Loucy (cell line): ENCODE data around the gene CAAP1.
A peak's percentile ranks its signal among the peaks of the same experiment; 100 is the strongest.
"Not testable (repeated sequence)": the region's sequence is repeated elsewhere in the genome, so short reads cannot be mapped to it uniquely, and the experiment has no call there.

Experiments used
- H2AFZ ChIP-seq: fragments of 200-600 bp; sonication (generic); 2 replicates; pipeline ENCODE4 v1.6.0; 2016; ENCODE audit warnings: antibody characterized with exemption, mild to moderate bottlenecking, low read length, moderate library complexity
- H3F3A ChIP-seq: fragments of 200-600 bp; 2 replicates; pipeline ENCODE4 v1.6.0; 2016; ENCODE audit warnings: antibody characterized with exemption, low read depth, mild to moderate bottlenecking
- H3K27me3 ChIP-seq: fragments of 200-600 bp; sonication (generic); 2 replicates; pipeline ENCODE4 v1.6.1; 2014; ENCODE audit warnings: low read length, mild to moderate bottlenecking; ENCODE audit not compliant: insufficient read depth, poor library complexity, severe bottlenecking
- H3K36me3 ChIP-seq: fragments of 200-600 bp; sonication (generic); 2 replicates; pipeline ENCODE4 v1.6.1; 2016; ENCODE audit warnings: low read length; ENCODE audit not compliant: insufficient read depth
- H3K4me1 ChIP-seq: fragments of 200-600 bp; sonication (generic); 2 replicates; pipeline ENCODE4 v1.5.1; 2014; ENCODE audit warnings: low read length, mild to moderate bottlenecking; ENCODE audit not compliant: insufficient read depth, poor library complexity, severe bottlenecking
- H3K4me2 ChIP-seq: fragments of 200-600 bp; sonication (generic); 2 replicates; pipeline ENCODE4 v1.6.0; 2014; ENCODE audit warnings: antibody characterized with exemption, low read length, low read depth, mild to moderate bottlenecking; ENCODE audit not compliant: poor library complexity, severe bottlenecking
- H3K4me3 ChIP-seq: fragments of 200-600 bp; sonication (generic); 2 replicates; pipeline ENCODE4 v1.5.1; 2014; ENCODE audit warnings: low read length, mild to moderate bottlenecking, mixed read lengths; ENCODE audit not compliant: poor library complexity, severe bottlenecking
- H3K79me2 ChIP-seq: fragments of 200-600 bp; sonication (generic); 2 replicates; pipeline ENCODE4 v1.6.1; 2014; ENCODE audit warnings: low read length; ENCODE audit not compliant: insufficient read depth
- H3K9ac ChIP-seq: fragments of 200-600 bp; sonication (generic); 2 replicates; pipeline ENCODE4 v1.6.0; 2014; ENCODE audit warnings: mild to moderate bottlenecking, low read depth, low read length, moderate library complexity; ENCODE audit not compliant: poor library complexity, severe bottlenecking
- H3K9me2 ChIP-seq: fragments of 200-600 bp; sonication (generic); replicated peaks from 2 replicates; pipeline ENCODE4 v1.6.1; 2016; ENCODE audit warnings: low read depth, low read length, mixed read lengths
- H3K9me3 ChIP-seq: fragments of 200-600 bp; sonication (generic); 2 replicates; pipeline ENCODE4 v1.6.1; 2014; ENCODE audit warnings: mild to moderate bottlenecking, antibody characterized with exemption, low read length, low read depth; ENCODE audit not compliant: insufficient read depth
- H4K20me1 ChIP-seq: fragments of 200-600 bp; sonication (generic); 2 replicates; pipeline ENCODE4 v1.6.0; 2014; ENCODE audit warnings: antibody characterized with exemption, low read length, mild to moderate bottlenecking; ENCODE audit not compliant: insufficient read depth, poor library complexity, severe bottlenecking
- CTCF ChIP-seq: fragments of 200-600 bp; sonication (generic); conservative IDR thresholded peaks from 2 replicates; pipeline ENCODE4 v1.5.1; 2014; ENCODE audit warnings: mild to moderate bottlenecking, antibody characterized with exemption, low read length
- EZH2phosphoT487 ChIP-seq: fragments of 200-600 bp; IDR thresholded peaks from 2 replicates; pipeline ENCODE4 v1.6.1; 2018; ENCODE audit warnings: antibody characterized with exemption, mild to moderate bottlenecking, moderate library complexity, borderline replicate concordance

CAAP1 gene

GRCh38 chr9:26856413-26857032, 36.1 kb downstream of the CAAP1 start:
- Histone ChIP-seq H3K36me3 (peaks cover 15% of the 10 kb centered on the region; the same call in 1 of the 2 replicates), H3K4me2 (no peak overlapping the region), H2AFZ (no peak overlapping the region), H3K4me1 (no peaks in the 10 kb centered on the region), H3K9me3 (no peaks in the 10 kb centered on the region), H3K79me2 (no peaks in the 10 kb centered on the region), H4K20me1 (no peaks in the 10 kb centered on the region), H3F3A (no peaks in the 10 kb centered on the region), H3K27me3 (no peaks in the 10 kb centered on the region), H3K9ac (no peak overlapping the region), H3K4me3 (no peak overlapping the region), H3K9me2 (no peaks in the 10 kb centered on the region)
- peak; percentile 86 for TF ChIP-seq CTCF
- TF ChIP-seq EZH2phosphoT487: no peak

GRCh38 chr9:26850995-26851394, 41.6 kb downstream of the CAAP1 start:
- H3K36me3 ChIP-seq: peaks cover 38% of the 10 kb centered on the region; the same call in 1 of the 2 replicates

GRCh38 chr9:26833792-26834191, 58.8 kb downstream of the CAAP1 start:
- H3K27me3 ChIP-seq: no peaks in the 10 kb centered on the region
- H3K9me2 ChIP-seq: no peaks in the 10 kb centered on the region
- H3K9ac ChIP-seq: no peak overlapping the region
- H3F3A ChIP-seq: no peaks in the 10 kb centered on the region
- no peaks in the 10 kb centered on the region for H3K36me3 ChIP-seq
- H3K9me3 ChIP-seq: no peaks in the 10 kb centered on the region
- no peaks in the 10 kb centered on the region for H4K20me1 ChIP-seq
- TF ChIP-seq CTCF (no peak), EZH2phosphoT487 (no peak)
- H3K79me2 ChIP-seq: no peaks in the 10 kb centered on the region
- no peak overlapping the region for H3K4me3 ChIP-seq
- H2AFZ ChIP-seq: no peak overlapping the region
- H3K4me1 ChIP-seq: peaks cover 7% of the 10 kb centered on the region
- H3K4me2 ChIP-seq: no peak overlapping the region

More at GRCh38 chr9:26850995-26851394, 41.6 kb downstream of the CAAP1 start:
- H3K27me3 ChIP-seq: no peaks in the 10 kb centered on the region
- no peaks in the 10 kb centered on the region for H4K20me1 ChIP-seq
- H3K9me2 ChIP-seq: no peaks in the 10 kb centered on the region
- no peak for TF ChIP-seq EZH2phosphoT487
- TF ChIP-seq CTCF: no peak
- no peaks in the 10 kb centered on the region for H3F3A ChIP-seq
- H3K4me1 ChIP-seq: no peaks in the 10 kb centered on the region
- no peaks in the 10 kb centered on the region for H3K9me3 ChIP-seq
- no peaks in the 10 kb centered on the region for H3K79me2 ChIP-seq
- no peak overlapping the region for H3K4me3 ChIP-seq
- H3K9ac ChIP-seq: no peak overlapping the region
- H2AFZ ChIP-seq: no peak overlapping the region
- no peak overlapping the region for H3K4me2 ChIP-seq

GRCh38 chr9:26828391-26828955, 64.1 kb downstream of the CAAP1 start:
- not testable (repeated sequence) for H3K9me3 ChIP-seq, H3K36me3 ChIP-seq, H3K4me1 ChIP-seq, H3K4me3 ChIP-seq, H3K4me2 ChIP-seq, H2AFZ ChIP-seq, H3F3A ChIP-seq, H3K79me2 ChIP-seq, H3K9ac ChIP-seq, H3K9me2 ChIP-seq, H4K20me1 ChIP-seq, H3K27me3 ChIP-seq
